Skeletal muscle satellite cell (primary cell): ENCODE measurements around the gene PCLO.

Experiments
- H3K27me3 ChIP-seq: 2 replicates; pipeline ENCODE4 v1.7.0; 2013; ENCODE audit warnings: low read length; ENCODE audit not compliant: control insufficient read depth, insufficient read depth
- H3K36me3 ChIP-seq: 2 replicates; pipeline ENCODE4 v1.7.0; 2013; ENCODE audit warnings: mild to moderate bottlenecking, control low read depth, low read length; ENCODE audit not compliant: insufficient read depth
- H3K4me1 ChIP-seq: 2 replicates; pipeline ENCODE4 v1.7.0; 2013; ENCODE audit warnings: low read length; ENCODE audit not compliant: control insufficient read depth, insufficient read depth
- H3K4me2 ChIP-seq: 2 replicates; pipeline ENCODE4 v1.7.0; 2013; ENCODE audit warnings: mild to moderate bottlenecking, low read length
- H3K4me3 ChIP-seq: 2 replicates; pipeline ENCODE4 v1.7.0; 2013; ENCODE audit warnings: low read length
- H3K9ac ChIP-seq: 2 replicates; pipeline ENCODE4 v1.7.0; 2013; ENCODE audit warnings: mild to moderate bottlenecking, low read depth, low read length, moderate library complexity
- H3K9me3 ChIP-seq: replicated peaks from 2 replicates; pipeline ENCODE4 v1.7.0; 2013; ENCODE audit warnings: mild to moderate bottlenecking, control low read depth, low read length

Gene PCLO

GRCh38 chr7:82808633-82809032, 354.1 kb downstream of the PCLO start:
- Histone ChIP-seq H3K4me1 (peaks cover 16% of the 10 kb centered on the region), H3K9me3 (no peaks in the 10 kb centered on the region), H3K36me3 (no peaks in the 10 kb centered on the region), H3K9ac (no peak overlapping the region), H3K27me3 (no peaks in the 10 kb centered on the region), H3K4me2 (no peak overlapping the region), H3K4me3 (no peak overlapping the region)

GRCh38 chr7:82805527-82805960, 357.1 kb downstream of the PCLO start:
- Histone ChIP-seq H3K4me3 (peak overlapping the region; percentile 61), H3K36me3 (no peaks in the 10 kb centered on the region), H3K4me1 (peaks cover 16% of the 10 kb centered on the region), H3K4me2 (peak overlapping the region; percentile 85), H3K9me3 (no peaks in the 10 kb centered on the region), H3K27me3 (no peaks in the 10 kb centered on the region), H3K9ac (no peak overlapping the region)

- Histone ChIP-seq H3K9me3 (no peaks in the 10 kb centered on the region), H3K4me3 (no peak overlapping the region), H3K4me1 (peaks cover 16% of the 10 kb centered on the region), H3K9ac (no peak overlapping the region), H3K27me3 (no peaks in the 10 kb centered on the region), H3K4me2 (no peak overlapping the region), H3K36me3 (no peaks in the 10 kb centered on the region)
Observed at GRCh38 chr7:82803411-82803810, 359.3 kb downstream of the PCLO start.

GRCh38 chr7:82789883-82790609, 372.6 kb downstream of the PCLO start:
- H3K4me3 ChIP-seq = no peak overlapping the region
- H3K27me3 ChIP-seq = no peaks in the 10 kb centered on the region
- no peaks in the 10 kb centered on the region for H3K36me3 ChIP-seq
- H3K9ac ChIP-seq = no peak overlapping the region
- H3K4me2 ChIP-seq = no peak overlapping the region
- H3K9me3 ChIP-seq = no peaks in the 10 kb centered on the region
- no peaks in the 10 kb centered on the region for H3K4me1 ChIP-seq

GRCh38 chr7:82778021-82778420, 384.7 kb downstream of the PCLO start:
- Histone ChIP-seq H3K36me3 (no peaks in the 10 kb centered on the region), H3K9ac (no peak overlapping the region), H3K27me3 (no peaks in the 10 kb centered on the region), H3K4me1 (peaks cover 6% of the 10 kb centered on the region), H3K4me3 (no peak overlapping the region), H3K9me3 (no peaks in the 10 kb centered on the region), H3K4me2 (peak overlapping the region; percentile 44)

GRCh38 chr7:82762880-82763279, 399.8 kb downstream of the PCLO start:
- H3K9ac ChIP-seq = no peak overlapping the region
- H3K4me1 ChIP-seq = no peaks in the 10 kb centered on the region
- no peak overlapping the region for H3K4me2 ChIP-seq
- peaks cover 5% of the 10 kb centered on the region for H3K27me3 ChIP-seq
- H3K4me3 ChIP-seq = no peak overlapping the region
- no peaks in the 10 kb centered on the region for H3K36me3 ChIP-seq
- H3K9me3 ChIP-seq = no peaks in the 10 kb centered on the region

GRCh38 chr7:82760831-82761230, 401.9 kb downstream of the PCLO start:
- Histone ChIP-seq H3K9ac (no peak overlapping the region), H3K4me3 (no peak overlapping the region), H3K27me3 (peaks cover 4% of the 10 kb centered on the region), H3K4me1 (no peaks in the 10 kb centered on the region), H3K36me3 (no peaks in the 10 kb centered on the region), H3K4me2 (no peak overlapping the region), H3K9me3 (no peaks in the 10 kb centered on the region)

- H3K27me3 ChIP-seq = no peaks in the 10 kb centered on the region
- H3K4me1 ChIP-seq = peaks cover 3% of the 10 kb centered on the region
- no peak overlapping the region for H3K4me2 ChIP-seq
- no peaks in the 10 kb centered on the region for H3K36me3 ChIP-seq
- no peak overlapping the region for H3K9ac ChIP-seq
- H3K9me3 ChIP-seq = no peaks in the 10 kb centered on the region
- H3K4me3 ChIP-seq = no peak overlapping the region
Observed at GRCh38 chr7:82760074-82760473, 402.6 kb downstream of the PCLO start.

- peaks cover 3% of the 10 kb centered on the region for H3K4me1 ChIP-seq
- H3K4me3 ChIP-seq = no peak overlapping the region
- no peak overlapping the region for H3K9ac ChIP-seq
- H3K9me3 ChIP-seq = no peaks in the 10 kb centered on the region
- no peak overlapping the region for H3K4me2 ChIP-seq
- H3K27me3 ChIP-seq = no peaks in the 10 kb centered on the region
- no peaks in the 10 kb centered on the region for H3K36me3 ChIP-seq
Observed at GRCh38 chr7:82755705-82756551, 406.8 kb downstream of the PCLO start.

- Histone ChIP-seq H3K4me3 (no peak overlapping the region), H3K9me3 (no peaks in the 10 kb centered on the region), H3K9ac (no peak overlapping the region), H3K4me1 (no peaks in the 10 kb centered on the region), H3K27me3 (no peaks in the 10 kb centered on the region), H3K4me2 (no peak overlapping the region), H3K36me3 (no peaks in the 10 kb centered on the region)
Observed at GRCh38 chr7:82750007-82750406, 412.7 kb downstream of the PCLO start.

GRCh38 chr7:82745820-82746219, 416.9 kb downstream of the PCLO start:
- Histone ChIP-seq H3K4me1 (no peaks in the 10 kb centered on the region), H3K27me3 (no peaks in the 10 kb centered on the region), H3K9ac (no peak overlapping the region), H3K4me3 (no peak overlapping the region), H3K4me2 (no peak overlapping the region), H3K9me3 (no peaks in the 10 kb centered on the region), H3K36me3 (no peaks in the 10 kb centered on the region)
